Adrenal gland (tissue), 12 donors: ENCODE data around the gene ELOA. TPM values are rescaled to one million over a fixed set of nuclear protein-coding genes. Genes with fewer than 3 reads are reported as not detected.
"Not testable (repeated sequence)": the region's sequence is repeated elsewhere in the genome, so short reads cannot be mapped to it uniquely, and the experiment has no call there.

ENCODE experiments used
- DNase-seq, 7 donors: peaks; one replicate each; pipeline ENCODE4 v3.0.0-alpha.2; 2019 to 2020
- H3K27ac ChIP-seq, 5 donors: fragments of 200-600 bp; sonication (generic) in 4 of 5; 1 replicate in 3 of 5; 2 replicates in 2 of 5; pipeline versions ENCODE4 v1.5.1 to v1.8.0; 2016 to 2020; ENCODE audit warnings: mild to moderate bottlenecking in 1 of 5
- H3K27me3 ChIP-seq: fragments of 200-600 bp; 2 replicates; pipeline ENCODE4 v1.8.0; 2021
- H3K36me3 ChIP-seq, 2 donors: fragments of 200-600 bp; replicated peaks in 1 of 2; 1 replicate in 1 of 2; 2 replicates in 1 of 2; pipeline versions ENCODE4 v1.5.1 to v1.8.0; 2018 to 2022
- H3K4me1 ChIP-seq, 2 donors: fragments of 200-600 bp; replicated peaks in 1 of 2; 1 replicate in 1 of 2; 2 replicates in 1 of 2; pipeline versions ENCODE4 v1.5.1 to v1.8.0; 2018 to 2021
- H3K4me3 ChIP-seq, 4 donors: fragments of 200-600 bp; sonication (generic) in 3 of 4; one replicate each; pipeline ENCODE4 v1.5.1; 2016 to 2018
- H3K9me3 ChIP-seq, 3 donors: fragments of 200-600 bp; sonication (generic) in 1 of 3; replicated peaks in 1 of 3; 1 replicate in 2 of 3; 2 replicates in 1 of 3; pipeline versions ENCODE4 v1.5.1 to v1.8.0; 2016 to 2021
- CTCF ChIP-seq, 6 experiments: fragments of 450-650 bp in 4 of 6; fragments of 200-600 bp in 2 of 6; sonication (generic) in 1 of 6; IDR thresholded peaks; 1 replicate in 5 of 6; 2 replicates in 1 of 6; pipeline versions ENCODE4 v1.5.1 to v1.8.0; 2016 to 2021; ENCODE audit warnings: antibody characterized with exemption in 6 of 6, mild to moderate bottlenecking in 2 of 6, moderate library complexity in 1 of 6
- POLR2A ChIP-seq, 2 donors: fragments of 450-650 bp; IDR thresholded peaks; one replicate each; pipeline ENCODE4 v1.6.1; 2017; ENCODE audit warnings: antibody characterized with exemption in 2 of 2, mild to moderate bottlenecking in 2 of 2, moderate library complexity in 1 of 2
- WGBS, 4 donors: extraction: QIAGEN DNeasy Blood & Tissue Kit in 2 of 4; methylation state at CpG; one replicate each; pipeline versions ENCODE4 v1.1.5 to v1.1.7; 2013 to 2017; 5-methylcytosine and 5-hydroxymethylcytosine counted together
- intact Hi-C, 2 donors: fragments of 100-400 bp; cut with DNase I; formaldehyde crosslinking; loops; one replicate each; pipeline versions ENCODE4 v1.14.1 to v1.15.0; 2022 to 2023
- polyA plus RNA-seq, 3 donors: library from polyadenylated mRNA; stranded (reverse); fragments of 200-250 nt in 2 of 3; fragments of 350-450 nt in 1 of 3; fragmentation: Illumina TruSeq in 1 of 3; extraction: RNeasy Lipid Tissue Mini Kit (QIAGEN cat#74804) in 1 of 3; gene quantifications; one replicate each; pipeline ENCODE4 v1.2.3, GENCODE V29; 2013 to 2014
- total RNA-seq, 9 donors: library from RNA; depleted of rRNA in 4 of 9; stranded (reverse); fragments of >200 nt in 4 of 9; fragments of 120-200 nt in 1 of 9; fragmentation: NEBNext Ultra II Directional in 1 of 9; extraction: Animal tissue kit (Norgen Biotek cat#: 25700) in 1 of 9; gene quantifications; one replicate each; pipeline versions ENCODE4 v1.1.0 to v1.2.4, GENCODE V29; 2013 to 2023
- donor health status: healthy with polysubstance abuse.
- donor health status: Bipolar disorder and iron deficiency.
- donor health status: DM: yes; HTN: yes; CAD: no.
- donor health status: DM: no; HTN: no; CAD: no.
- donor health status: DM: no; HTN: no; CAD: no.
- donor health status: DM: yes; HTN: yes; CAD: no.

The ELOA gene
- total and polyA plus RNA-seq, 12 donors: 11.5 to 44.7 (median 30.9) TPM

- 27 to 74% (median 68%) methylated on average over 2 to 10 of the region's 10 CpGs for WGBS, 4 donors
- no peaks in the 10 kb centered on the region for H3K27me3 ChIP-seq
- peak in 1 of 7 donors; percentile 42 for DNase-seq
- peaks cover 0 to 12% of the 10 kb centered on the region in 2 donors for H3K36me3 ChIP-seq
- TF ChIP-seq CTCF (IDR thresholded peaks at IDR 0.05): no peak
- TF ChIP-seq POLR2A (IDR thresholded peaks at IDR 0.05): no peak
- peaks cover 11 to 20% of the 10 kb centered on the region in 2 donors for H3K4me1 ChIP-seq
- no peaks in the 10 kb centered on the region for H3K9me3 ChIP-seq
- intact Hi-C loops: loop anchor here in 1 of 2 donors (10.0 kb wide), 1 partner anchor 63 kb away; the partner anchor contains the start of gene FUCA1
- peak overlapping the region in 3 of 5 donors; percentile 84 to 87 (median 85) for H3K27ac ChIP-seq
- H3K4me3 ChIP-seq: no peak overlapping the region
Measured at GRCh38 chr1:23801876-23802275, 58.6 kb downstream of the ELOA start.

GRCh38 chr1:23802809-23803342 lies 59.6 kb downstream of the ELOA start:
- not testable (repeated sequence) for DNase-seq, H3K27me3 ChIP-seq, H3K27ac ChIP-seq, H3K9me3 ChIP-seq, H3K4me3 ChIP-seq
- 94 to 98% (median 95%) methylated on average over 7 of the region's 7 CpGs for WGBS, 4 donors
- intact Hi-C loops: loop anchor here in 1 of 2 donors (10.0 kb wide), 1 partner anchor 62 kb away; the partner anchor contains the start of gene FUCA1
- peaks cover 0 to 15% of the 10 kb centered on the region in 2 donors for H3K36me3 ChIP-seq
- peaks cover 11 to 20% of the 10 kb centered on the region in 2 donors for H3K4me1 ChIP-seq

GRCh38 chr1:23803674-23804073 lies 60.4 kb downstream of the ELOA start:
- H3K4me3 ChIP-seq: no peak overlapping the region
- intact Hi-C loops: loop anchor here in 1 of 2 donors (10.0 kb wide), 1 partner anchor 61 kb away; the partner anchor contains the start of gene FUCA1
- DNase-seq: no peak
- TF ChIP-seq CTCF (IDR thresholded peaks at IDR 0.05) (no peak), POLR2A (IDR thresholded peaks at IDR 0.05) (no peak)
- H3K27me3 ChIP-seq: no peaks in the 10 kb centered on the region
- WGBS, 4 donors: 89 to 93% (median 90%) methylated on average over 5 of the region's 5 CpGs
- H3K9me3 ChIP-seq: no peaks in the 10 kb centered on the region
- H3K4me1 ChIP-seq: peaks cover 11 to 20% of the 10 kb centered on the region in 2 donors
- H3K27ac ChIP-seq: no peak overlapping the region
- H3K36me3 ChIP-seq: peaks cover 0 to 19% of the 10 kb centered on the region in 2 donors

GRCh38 chr1:23804183-23804835 lies 61.0 kb downstream of the ELOA start:
- Histone ChIP-seq H3K4me3 (no peak overlapping the region), H3K36me3 (peaks cover 0 to 19% of the 10 kb centered on the region in 2 donors), H3K27ac (no peak overlapping the region), H3K9me3 (no peaks in the 10 kb centered on the region), H3K27me3 (no peaks in the 10 kb centered on the region), H3K4me1 (peaks cover 10 to 16% of the 10 kb centered on the region in 2 donors)
- no peak for TF ChIP-seq CTCF (IDR thresholded peaks at IDR 0.05)
- no peak for DNase-seq
- 78 to 87% (median 79%) methylated on average over 6 to 7 of the region's 7 CpGs for WGBS, 4 donors
- intact Hi-C loops: loop anchor here in 1 of 2 donors (10.0 kb wide), 1 partner anchor 60 kb away; the partner anchor contains the start of gene FUCA1
